ENCODE measurements around the gene SND1. TPM values are rescaled to one million over a fixed set of nuclear protein-coding genes. Genes with fewer than 3 reads are reported as not detected.
"Not testable (repeated sequence)": the region's sequence is repeated elsewhere in the genome, so short reads cannot be mapped to it uniquely, and the experiment has no call there.

The SND1 gene
- total RNA-seq, 2 experiments from 2014 or later: 169 to 174 TPM

DNA sequence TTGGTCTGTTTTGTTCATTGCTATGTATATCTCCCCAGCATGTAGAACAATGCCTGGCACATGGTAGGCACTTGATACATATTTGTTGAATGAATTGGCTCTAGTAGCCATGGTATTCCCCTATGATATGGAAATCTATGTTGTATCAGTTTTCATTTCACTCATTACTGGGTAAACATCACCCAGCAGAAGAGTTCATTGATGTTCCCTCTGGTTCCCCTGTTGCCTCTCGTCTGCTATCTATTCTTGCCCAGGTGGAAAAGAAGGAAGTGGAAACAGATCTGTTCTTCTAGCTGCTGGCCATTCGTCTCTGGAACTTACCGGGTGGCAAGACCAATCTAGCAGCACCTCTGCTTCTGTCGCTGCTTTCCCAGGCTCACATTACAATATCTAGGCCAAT, 307.8 kb downstream of the SND1 start:
- ATAC-seq (no peak), DNase-seq (no peak)
- no peaks in the 10 kb centered on the region for H3K4me1 Mint-ChIP-seq (ENCODE audit: low read depth)
- H3K9me3 Mint-ChIP-seq (ENCODE audit: insufficient read depth): no peaks in the 10 kb centered on the region
- CTCF ChIA-PET: interaction anchor here (1.1 kb wide), 1 partner anchor 176 kb away, joined by 3 read pairs; no protein-coding TSS in a partner anchor
- H3K27me3 Mint-ChIP-seq (ENCODE audit: low read depth): no peaks in the 10 kb centered on the region
- no peak overlapping the region for H3K27ac Mint-ChIP-seq
- POLR2A ChIA-PET: no interaction called here
- no peak overlapping the region for H3K4me3 Mint-ChIP-seq
- H3K36me3 Mint-ChIP-seq (ENCODE audit: low read depth): peaks cover 16% of the 10 kb centered on the region

DNA sequence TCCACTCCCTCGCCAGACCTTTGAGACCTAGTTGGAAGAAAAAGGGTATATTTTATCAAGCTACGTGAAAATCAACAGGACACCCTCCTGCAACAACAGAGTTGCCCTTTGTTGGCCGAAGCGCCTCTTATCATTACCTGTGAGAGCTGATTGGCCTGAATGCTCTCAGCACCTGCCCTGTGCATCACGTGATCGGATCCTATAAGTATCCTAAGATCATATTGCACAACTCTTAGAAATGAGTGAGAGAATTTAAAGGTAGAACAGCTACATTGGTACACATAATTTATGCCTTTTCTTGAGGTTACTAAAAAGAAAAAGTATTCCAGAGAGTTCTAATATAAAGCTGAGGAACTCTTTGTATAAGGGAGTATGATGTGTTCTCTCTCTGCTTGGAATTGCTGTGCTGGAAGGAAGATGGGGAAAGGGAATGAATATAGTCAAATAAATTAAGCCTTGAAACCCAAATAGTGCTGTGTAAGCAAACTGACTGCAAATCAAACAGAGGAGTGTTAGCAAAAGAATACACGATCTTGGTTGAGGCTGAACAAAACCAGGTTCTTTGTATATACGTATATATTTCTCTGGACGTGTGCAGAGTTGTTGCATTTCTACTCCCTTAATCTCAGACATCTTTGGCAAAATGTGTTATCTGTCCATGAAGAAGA, 309.9 kb downstream of the SND1 start:
- Mint-ChIP-seq H3K9me3 (ENCODE audit: insufficient read depth) (no peaks in the 10 kb centered on the region), H3K4me1 (ENCODE audit: low read depth) (no peaks in the 10 kb centered on the region), H3K36me3 (ENCODE audit: low read depth) (peaks cover 16% of the 10 kb centered on the region), H3K27me3 (ENCODE audit: low read depth) (no peaks in the 10 kb centered on the region), H3K4me3 (no peak overlapping the region), H3K27ac (no peak overlapping the region)
- ChIA-PET POLR2A (no interaction called here), CTCF (no interaction called here)
- DNase-seq (no peak), ATAC-seq (no peak)

- H3K27me3 Mint-ChIP-seq (ENCODE audit: low read depth): no peaks in the 10 kb centered on the region
- H3K4me1 Mint-ChIP-seq (ENCODE audit: low read depth): no peaks in the 10 kb centered on the region
- ChIA-PET POLR2A (no interaction called here), CTCF (interaction anchor here (0.6 kb wide), 1 partner anchor 32 kb away, joined by 3 read pairs; no protein-coding TSS in a partner anchor)
- peaks cover 16% of the 10 kb centered on the region for H3K36me3 Mint-ChIP-seq (ENCODE audit: low read depth)
- no peak overlapping the region for H3K4me3 Mint-ChIP-seq
- no peaks in the 10 kb centered on the region for H3K9me3 Mint-ChIP-seq (ENCODE audit: insufficient read depth)
- no peak for DNase-seq
- no peak for ATAC-seq
- no peak overlapping the region for H3K27ac Mint-ChIP-seq
These were observed 310.8 kb downstream of the SND1 start for GRCh38 chr7:127962589-127963361.

- CTCF ChIA-PET; H3K27ac Mint-ChIP-seq; H3K27me3 Mint-ChIP-seq (ENCODE audit: low read depth); DNase-seq; ATAC-seq; POLR2A ChIA-PET; H3K4me3 Mint-ChIP-seq; H3K9me3 Mint-ChIP-seq (ENCODE audit: insufficient read depth); H3K4me1 Mint-ChIP-seq (ENCODE audit: low read depth): not testable (repeated sequence)
- peaks cover 16% of the 10 kb centered on the region for H3K36me3 Mint-ChIP-seq (ENCODE audit: low read depth)
These were observed 311.9 kb downstream of the SND1 start for GRCh38 chr7:127963850-127964249.

- H3K27ac Mint-ChIP-seq: no peak overlapping the region
- no peak for ATAC-seq
These were observed 315.3 kb downstream of the SND1 start for GRCh38 chr7:127967281-127967680.

DNA sequence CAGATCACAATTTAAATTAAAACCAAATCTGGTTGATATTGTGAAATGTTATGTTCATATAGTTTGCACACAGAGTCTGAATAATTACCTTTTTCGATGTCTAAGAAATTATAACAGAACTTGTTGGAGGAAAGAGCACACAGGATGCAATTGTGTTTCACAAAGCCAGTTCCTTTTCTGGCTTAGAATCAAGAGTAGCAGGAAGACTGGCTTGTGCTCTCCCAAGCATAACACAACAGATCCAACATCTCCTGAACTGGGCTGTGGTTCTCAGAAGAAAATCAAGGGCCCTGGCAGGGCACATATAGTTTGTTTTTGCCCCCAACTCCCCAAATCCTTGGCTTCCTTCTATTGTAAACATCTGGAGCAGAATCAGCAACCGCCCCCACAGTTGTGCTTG, 316.6 kb downstream of the SND1 start:
- H3K27ac Mint-ChIP-seq: no peak overlapping the region
- DNase-seq (no peak), ATAC-seq (no peak)
- POLR2A ChIA-PET: no interaction called here
- no peaks in the 10 kb centered on the region for H3K4me1 Mint-ChIP-seq (ENCODE audit: low read depth)
- peaks cover 9% of the 10 kb centered on the region for H3K36me3 Mint-ChIP-seq (ENCODE audit: low read depth)
- H3K4me3 Mint-ChIP-seq: no peak overlapping the region
- CTCF ChIA-PET: no interaction called here
- H3K27me3 Mint-ChIP-seq (ENCODE audit: low read depth): no peaks in the 10 kb centered on the region
- no peaks in the 10 kb centered on the region for H3K9me3 Mint-ChIP-seq (ENCODE audit: insufficient read depth)

More at GRCh38 chr7:127967281-127967680, 315.3 kb downstream of the SND1 start:
- H3K36me3 Mint-ChIP-seq (ENCODE audit: low read depth): peaks cover 10% of the 10 kb centered on the region
- H3K4me3 Mint-ChIP-seq: no peak overlapping the region
- ChIA-PET CTCF (no interaction called here), POLR2A (no interaction called here)
- H3K27me3 Mint-ChIP-seq (ENCODE audit: low read depth): no peaks in the 10 kb centered on the region
- DNase-seq: no peak
- no peaks in the 10 kb centered on the region for H3K9me3 Mint-ChIP-seq (ENCODE audit: insufficient read depth)
- no peaks in the 10 kb centered on the region for H3K4me1 Mint-ChIP-seq (ENCODE audit: low read depth)

DNA sequence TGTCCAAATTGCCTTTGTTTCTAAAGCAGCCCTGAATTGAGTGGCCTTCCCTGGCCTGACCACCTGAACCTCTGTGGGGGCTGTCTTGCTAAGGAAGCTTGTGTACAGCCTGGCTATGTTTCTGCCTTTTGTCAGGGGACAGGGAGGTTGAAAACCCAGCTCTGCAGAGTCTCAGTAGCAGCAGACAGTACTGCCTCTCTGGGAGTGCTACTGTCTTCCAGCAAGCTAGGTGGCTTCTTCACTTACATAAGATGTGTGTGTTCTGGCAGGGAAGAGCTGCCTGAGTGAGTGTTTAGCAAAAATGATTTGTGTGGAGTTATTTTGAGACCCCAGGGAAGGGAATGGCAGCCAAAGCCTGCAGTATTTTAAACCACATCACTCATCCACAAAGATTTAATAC, 321.8 kb downstream of the SND1 start:
- Mint-ChIP-seq H3K9me3 (ENCODE audit: insufficient read depth) (peaks cover 6% of the 10 kb centered on the region), H3K36me3 (ENCODE audit: low read depth) (peaks cover 45% of the 10 kb centered on the region), H3K27me3 (ENCODE audit: low read depth) (no peaks in the 10 kb centered on the region), H3K4me3 (no peak overlapping the region), H3K4me1 (ENCODE audit: low read depth) (peaks cover 7% of the 10 kb centered on the region), H3K27ac (no peak overlapping the region)
- POLR2A ChIA-PET: interaction anchor here (0.5 kb wide), 1 partner anchor 358 kb away, joined by 3 read pairs; no protein-coding TSS in a partner anchor
- CTCF ChIA-PET: no interaction called here
- ATAC-seq: no peak
- no peak for DNase-seq

DNA sequence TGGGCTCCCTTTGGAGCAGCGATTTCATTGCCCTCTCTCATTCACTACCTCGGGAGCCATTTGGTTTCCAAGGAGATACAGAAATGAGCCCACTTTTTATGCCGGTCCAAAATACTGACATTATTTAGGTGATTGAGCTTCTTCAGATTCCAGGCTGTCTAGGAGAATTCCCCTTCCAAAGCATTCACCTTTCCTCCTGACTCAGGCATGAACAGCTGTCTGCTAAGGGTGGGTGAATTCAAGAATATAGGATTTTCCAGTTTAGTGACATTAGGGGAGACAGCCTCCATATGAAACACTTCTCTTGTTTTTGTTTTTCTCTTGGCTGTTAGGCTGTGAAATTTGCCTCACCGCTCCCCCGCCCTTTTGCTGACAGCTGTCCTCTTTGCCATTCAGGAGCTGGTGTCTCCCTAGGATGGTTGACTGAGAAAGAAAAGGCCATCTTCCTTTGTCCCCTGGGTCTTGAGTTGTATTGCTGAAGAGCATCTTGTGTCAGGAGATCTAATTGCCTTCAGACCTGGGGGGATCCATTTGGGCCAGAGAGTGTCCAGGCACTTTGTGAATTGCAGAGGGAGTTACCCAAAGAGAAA, 322.5 kb downstream of the SND1 start:
- POLR2A ChIA-PET: no interaction called here
- Mint-ChIP-seq H3K27me3 (ENCODE audit: low read depth) (no peaks in the 10 kb centered on the region), H3K4me1 (ENCODE audit: low read depth) (peaks cover 7% of the 10 kb centered on the region), H3K27ac (no peak overlapping the region), H3K4me3 (no peak overlapping the region), H3K36me3 (ENCODE audit: low read depth) (peaks cover 52% of the 10 kb centered on the region), H3K9me3 (ENCODE audit: insufficient read depth) (peaks cover 13% of the 10 kb centered on the region)
- ATAC-seq (no peak), DNase-seq (no peak)
- CTCF ChIA-PET: no interaction called here

GRCh38 chr7:127976056-127976737, 324.2 kb downstream of the SND1 start:
- DNase-seq (no peak), ATAC-seq (no peak)
- CTCF ChIA-PET: no interaction called here
- H3K4me1 Mint-ChIP-seq (ENCODE audit: low read depth): peaks cover 7% of the 10 kb centered on the region
- no peaks in the 10 kb centered on the region for H3K27me3 Mint-ChIP-seq (ENCODE audit: low read depth)
- H3K9me3 Mint-ChIP-seq (ENCODE audit: insufficient read depth): peaks cover 13% of the 10 kb centered on the region
- POLR2A ChIA-PET: no interaction called here
- peaks cover 52% of the 10 kb centered on the region for H3K36me3 Mint-ChIP-seq (ENCODE audit: low read depth)
- H3K27ac Mint-ChIP-seq: no peak overlapping the region
- H3K4me3 Mint-ChIP-seq: no peak overlapping the region

- Mint-ChIP-seq H3K4me1 (ENCODE audit: low read depth) (peaks cover 11% of the 10 kb centered on the region), H3K27ac (no peak overlapping the region), H3K27me3 (ENCODE audit: low read depth) (no peaks in the 10 kb centered on the region), H3K36me3 (ENCODE audit: low read depth) (peaks cover 51% of the 10 kb centered on the region), H3K4me3 (no peak overlapping the region), H3K9me3 (ENCODE audit: insufficient read depth) (peaks cover 13% of the 10 kb centered on the region)
- POLR2A ChIA-PET: no interaction called here
- DNase-seq (no peak), ATAC-seq (no peak)
- CTCF ChIA-PET: no interaction called here
These were observed 324.7 kb downstream of the SND1 start for GRCh38 chr7:127976738-127977120.

- H3K4me1 Mint-ChIP-seq (ENCODE audit: low read depth): peaks cover 17% of the 10 kb centered on the region
- ATAC-seq (no peak), DNase-seq (no peak)
- H3K9me3 Mint-ChIP-seq (ENCODE audit: insufficient read depth): peaks cover 13% of the 10 kb centered on the region
- ChIA-PET POLR2A (no interaction called here), CTCF (no interaction called here)
- no peak overlapping the region for H3K4me3 Mint-ChIP-seq
- H3K27me3 Mint-ChIP-seq (ENCODE audit: low read depth): no peaks in the 10 kb centered on the region
- no peak overlapping the region for H3K27ac Mint-ChIP-seq
- H3K36me3 Mint-ChIP-seq (ENCODE audit: low read depth): peaks cover 49% of the 10 kb centered on the region
These were observed 326.4 kb downstream of the SND1 start for GRCh38 chr7:127978421-127978820.

Data from activated CD8-positive, alpha-beta T cell treated with anti-CD3 and anti-CD28 coated beads, Interleukin-2, amount 10 ng/mL, durations not matched to agents 7 days and 5 days (primary cell).